IMR-90 (cell line): Measurements from ENCODE around the gene LRSAM1. TPM values are rescaled to one million over a fixed set of nuclear protein-coding genes. Genes with fewer than 3 reads are reported as not detected.
A peak's percentile ranks its signal among the peaks of the same experiment; 100 is the strongest.

ENCODE experiments used
- ATAC-seq: fragments of 200-7000 bp; cut with Tn5 transposase; 2 replicates; pipeline ENCODE4 v1.9.1; 2020; ENCODE audit warnings: low read depth, mild to moderate bottlenecking, moderate library complexity
- BruUV-seq: library from RNA; stranded (reverse); fragments of 400-500 nt; replicated peaks from 2 replicates; lab custom pipeline; 2021; lab: Mats Ljungman, UMichigan
- CTCF ChIA-PET: fragments of 300-600 bp; formaldehyde crosslinking; extraction: SDS; loops from one replicate; lab custom pipeline; 2021; ENCODE audit warnings: antibody characterized with exemption; lab: Yijun Ruan, JAX
- POLR2A ChIA-PET: fragments of 300-600 bp; sonication (Branson Sonifier 250); formaldehyde crosslinking; loops from one replicate; lab custom pipeline; 2022; ENCODE audit warnings: antibody characterized with exemption; ENCODE audit not compliant: unreplicated experiment; lab: Charles Lee
- DNase-seq: peaks from one replicate; pipeline ENCODE4 v3.0.0; 2013
- H2AFZ ChIP-seq: replicated peaks from 2 replicates; pipeline ENCODE3; 2013; ENCODE audit warnings: low read length, mild to moderate bottlenecking; ENCODE audit not compliant: poor library complexity
- H2AK5ac ChIP-seq: 2 replicates; pipeline ENCODE4 v1.6.1; 2013; ENCODE audit warnings: low read depth, low read length, inconsistent platforms
- H2AK9ac ChIP-seq: replicated peaks from 2 replicates; pipeline ENCODE3; 2013; ENCODE audit warnings: mild to moderate bottlenecking, low read depth, low read length, moderate library complexity; ENCODE audit not compliant: poor library complexity
- H2BK120ac ChIP-seq: 2 replicates; pipeline ENCODE4 v1.6.1; 2013; ENCODE audit warnings: low read depth, low read length, inconsistent platforms
- H2BK15ac ChIP-seq: 3 replicates; pipeline ENCODE4 v1.6.1; 2013; ENCODE audit warnings: low read depth, low read length, inconsistent platforms
- H2BK20ac ChIP-seq: 2 replicates; pipeline ENCODE4 v1.6.1; 2013; ENCODE audit warnings: low read depth, mild to moderate bottlenecking, inconsistent platforms, low read length, moderate library complexity
- H2BK5ac ChIP-seq: 2 replicates; pipeline ENCODE4 v1.6.1; 2013; ENCODE audit warnings: mild to moderate bottlenecking, low read depth, low read length, inconsistent platforms; ENCODE audit not compliant: poor library complexity, severe bottlenecking
- H3K14ac ChIP-seq: replicated peaks from 2 replicates; pipeline ENCODE4 v1.6.1; 2013; ENCODE audit warnings: low read depth, low read length, inconsistent platforms
- H3K18ac ChIP-seq: 2 replicates; pipeline ENCODE4 v1.6.1; 2013; ENCODE audit warnings: low read depth, low read length, control low read depth
- H3K23ac ChIP-seq: 2 replicates; pipeline ENCODE4 v1.6.1; 2013; ENCODE audit warnings: low read depth, low read length, inconsistent platforms
- H3K27ac ChIP-seq: 2 replicates; pipeline ENCODE4 v1.5.1; 2013; ENCODE audit warnings: mild to moderate bottlenecking, control low read depth, low read length; ENCODE audit not compliant: insufficient read depth
- H3K27me3 ChIP-seq: 2 replicates; pipeline ENCODE4 v1.6.1; 2013; ENCODE audit warnings: low read length; ENCODE audit not compliant: control insufficient read depth, insufficient read depth
- H3K36me3 ChIP-seq: 2 replicates; pipeline ENCODE4 v1.6.1; 2013; ENCODE audit warnings: low read length, mixed read lengths; ENCODE audit not compliant: control insufficient read depth, insufficient read depth
- H3K4ac ChIP-seq: 2 replicates; pipeline ENCODE4 v1.6.1; 2013; ENCODE audit warnings: low read depth, low read length, inconsistent platforms
- H3K4me1 ChIP-seq: 2 replicates; pipeline ENCODE4 v1.6.1; 2013; ENCODE audit warnings: low read length, mixed read lengths; ENCODE audit not compliant: control insufficient read depth, insufficient read depth
- H3K4me2 ChIP-seq: 2 replicates; pipeline ENCODE4 v1.6.1; 2013; ENCODE audit warnings: low read depth, mild to moderate bottlenecking, control low read depth, low read length, moderate library complexity
- H3K4me3 ChIP-seq: 2 replicates; pipeline ENCODE4 v1.5.1; 2013; ENCODE audit warnings: low read depth, mild to moderate bottlenecking, control low read depth, low read length, moderate library complexity; ENCODE audit not compliant: insufficient read depth
- H3K56ac ChIP-seq: 2 replicates; pipeline ENCODE4 v1.6.1; 2013; ENCODE audit warnings: low read length, inconsistent platforms; ENCODE audit not compliant: insufficient read depth; ENCODE audit errors: extremely low read depth
- H3K79me1 ChIP-seq, 2 experiments: 2 replicates each; pipeline ENCODE4 v1.6.1; 2013; ENCODE audit warnings: low read length in 2 of 2, inconsistent platforms in 1 of 2, low read depth in 1 of 2
- H3K9ac ChIP-seq: 2 replicates; pipeline ENCODE4 v1.6.1; 2013; ENCODE audit warnings: low read depth, low read length, control low read depth
- H3K9me1 ChIP-seq: 2 replicates; pipeline ENCODE4 v1.6.1; 2013; ENCODE audit warnings: low read length, inconsistent platforms; ENCODE audit not compliant: insufficient read depth
- H3K9me3 ChIP-seq: 2 replicates; pipeline ENCODE4 v1.6.1; 2013; ENCODE audit warnings: low read length; ENCODE audit not compliant: control insufficient read depth, insufficient read depth
- H4K20me1 ChIP-seq: 2 replicates; pipeline ENCODE4 v1.6.1; 2013; ENCODE audit warnings: low read length, inconsistent platforms; ENCODE audit not compliant: insufficient read depth
- H4K5ac ChIP-seq: 2 replicates; pipeline ENCODE4 v1.6.1; 2013; ENCODE audit warnings: mild to moderate bottlenecking, low read depth, low read length, control low read depth
- H4K8ac ChIP-seq, 2 experiments: 2 replicates each; pipeline ENCODE4 v1.6.1; 2013; ENCODE audit warnings: low read depth in 2 of 2, low read length in 2 of 2, control low read depth in 1 of 2, inconsistent platforms in 1 of 2
- H4K91ac ChIP-seq: 2 replicates; pipeline ENCODE4 v1.6.1; 2013; ENCODE audit warnings: low read depth, low read length, inconsistent platforms; ENCODE audit not compliant: insufficient read depth
- BHLHE40 ChIP-seq: fragments of 150-350 bp; IDR thresholded peaks from 2 replicates; pipeline ENCODE4 v1.6.1; 2016; ENCODE audit warnings: mild to moderate bottlenecking, low read depth, low read length
- RCOR1 ChIP-seq: IDR thresholded peaks from 2 replicates; pipeline ENCODE4 v1.6.1; 2012; ENCODE audit warnings: mild to moderate bottlenecking, low read length, improper control_type of control experiment; ENCODE audit not compliant: insufficient replicate concordance
- WGBS, 2 experiments: methylation state at CpG; one replicate each; pipeline versions ENCODE4 v1.1.5 to v1.1.7; 2013; ENCODE audit warnings: missing lambda C conversion rate in 2 of 2; ENCODE audit not compliant: insufficient read length in 1 of 2; ENCODE audit errors: extremely low coverage in 2 of 2; 5-methylcytosine and 5-hydroxymethylcytosine counted together
- dilution Hi-C: fragments of 300-500 bp; cut with HindIII; formaldehyde crosslinking; loops from one replicate; pipeline ENCODE4 v1.14.3; 2018; ENCODE audit warnings: low sequenced_read_pairs; ENCODE audit not compliant: unreplicated experiment
- in situ Hi-C: fragments of 300-500 bp; cut with MboI; formaldehyde crosslinking; loops from 3 replicates; pipeline ENCODE4 v1.14.3; 2019; ENCODE audit warnings: low sequenced_read_pairs, inconsistent platforms, mixed read lengths
- intact Hi-C: fragments of 100-400 bp; cut with micrococcal nuclease; formaldehyde crosslinking; loops from 2 replicates; pipeline ENCODE4 v1.10.0; 2022
- polyA plus RNA-seq, 3 experiments: library from polyadenylated mRNA; depleted of rRNA; stranded (reverse); fragments of >200 nt; gene quantifications; 2 replicates each; pipeline ENCODE4 v1.2.3, GENCODE V29; 2012; ENCODE audit warnings: low replicate concordance in 1 of 3
- total RNA-seq: library from RNA; depleted of rRNA; stranded (reverse); fragments of >200 nt; gene quantifications from 2 replicates; pipeline ENCODE4 v1.2.3, GENCODE V29; 2012

The LRSAM1 gene
- total and polyA plus RNA-seq, 2 of the 4 experiments (the other 2 are of a cell fraction): 3.0 to 9.3 TPM

- no peak overlapping the region for H2AK5ac ChIP-seq
- H4K5ac ChIP-seq: no peak overlapping the region
- TF ChIP-seq BHLHE40 (no peak), RCOR1 (peak; percentile 17)
- dilution Hi-C loops (no loop called here), intact Hi-C loops (no loop called here), in situ Hi-C loops (no loop called here)
- no peak overlapping the region for H4K91ac ChIP-seq
- no peak overlapping the region for H2BK5ac ChIP-seq
- H3K18ac ChIP-seq: no peak overlapping the region
- peaks cover 56 to 97% of the 10 kb centered on the region in 2 experiments for H3K79me1 ChIP-seq
- 100% methylated on average over 1 of the region's 17 CpGs; no CpG with 5 or more reads in 1 of the 2 experiments for WGBS, 2 experiments
- no TSS peak for BruUV-seq
- H3K4ac ChIP-seq: no peak overlapping the region
- POLR2A ChIA-PET: no interaction called here
- no peak overlapping the region for H2BK120ac ChIP-seq
- no peak overlapping the region; a peak in 1 of 4 replicates for H4K8ac ChIP-seq
- no peak overlapping the region for H2AFZ ChIP-seq
- no peak overlapping the region for H3K56ac ChIP-seq
- H3K27ac ChIP-seq: no peak overlapping the region
- ATAC-seq (no peak), DNase-seq (no peak)
- peak overlapping the region; percentile 45 for H2AK9ac ChIP-seq
- peaks cover 5% of the 10 kb centered on the region; the same call in 1 of the 2 replicates for H3K9me1 ChIP-seq
- H3K23ac ChIP-seq: peak overlapping the region; percentile 31; the same call in 1 of the 2 replicates
- CTCF ChIA-PET: no interaction called here
- H3K9me3 ChIP-seq: peaks cover 6% of the 10 kb centered on the region
- H3K4me2 ChIP-seq: no peak overlapping the region
- peaks cover 80% of the 10 kb centered on the region for H3K36me3 ChIP-seq
- H4K20me1 ChIP-seq: peaks cover 43% of the 10 kb centered on the region
- H3K14ac ChIP-seq: no peak overlapping the region
- no peak overlapping the region for H3K4me3 ChIP-seq
- H3K4me1 ChIP-seq: peaks cover 20% of the 10 kb centered on the region
- H3K9ac ChIP-seq: no peak overlapping the region
- H2BK20ac ChIP-seq: no peak overlapping the region
- H3K27me3 ChIP-seq: no peaks in the 10 kb centered on the region
- H2BK15ac ChIP-seq: no peak overlapping the region
Measured at GRCh38 chr9:127527560-127528268, 76.4 kb downstream of the LRSAM1 start.
